ENCODE measurements around the gene INTU.

Gene INTU

GRCh38 chr4:127759228-127759820 lies 126.6 kb downstream of the INTU start:
- Histone ChIP-seq H3K79me2 (ENCODE audit: insufficient read depth, low read length) (no peaks in the 10 kb centered on the region), H3K36me3 (ENCODE audit: low read length) (no peaks in the 10 kb centered on the region), H3K9me2 (replicated peaks; ENCODE audit: insufficient read depth, low read length) (no peaks in the 10 kb centered on the region), H4K20me1 (ENCODE audit: low read depth, low read length) (no peaks in the 10 kb centered on the region), H2AFZ (ENCODE audit: low read depth, low read length, severe bottlenecking) (no peak overlapping the region), H3K9me3 (ENCODE audit: insufficient read depth, low read length) (no peaks in the 10 kb centered on the region), H3K27ac (ENCODE audit: low read depth, low read length) (no peak overlapping the region), H3K27me3 (ENCODE audit: low read length) (no peaks in the 10 kb centered on the region), H3K4me3 (ENCODE audit: insufficient read depth, low read length, poor library complexity, severe bottlenecking) (no peak overlapping the region), H3K4me2 (ENCODE audit: low read depth, low read length, poor library complexity, severe bottlenecking) (no peak overlapping the region), H3K9ac (ENCODE audit: low read length) (no peak overlapping the region), H3F3A (ENCODE audit: insufficient read depth) (no peaks in the 10 kb centered on the region)
- TF ChIP-seq CTCF (IDR thresholded peaks at IDR 0.05; ENCODE audit: insufficient read depth, low read length, poor library complexity, severe bottlenecking) = no peak
- no peak for TF ChIP-seq EZH2phosphoT487 (conservative IDR thresholded peaks at IDR 0.05; ENCODE audit: low read length)

- Histone ChIP-seq H3K9me2 (replicated peaks; ENCODE audit: insufficient read depth, low read length) (no peaks in the 10 kb centered on the region), H3F3A (ENCODE audit: insufficient read depth) (no peaks in the 10 kb centered on the region), H3K79me2 (ENCODE audit: insufficient read depth, low read length) (no peaks in the 10 kb centered on the region), H3K27ac (ENCODE audit: low read depth, low read length) (no peak overlapping the region), H3K36me3 (ENCODE audit: low read length) (no peaks in the 10 kb centered on the region), H2AFZ (ENCODE audit: low read depth, low read length, severe bottlenecking) (no peak overlapping the region), H3K27me3 (ENCODE audit: low read length) (no peaks in the 10 kb centered on the region), H3K9ac (ENCODE audit: low read length) (no peak overlapping the region), H3K4me3 (ENCODE audit: insufficient read depth, low read length, poor library complexity, severe bottlenecking) (no peak overlapping the region), H3K9me3 (ENCODE audit: insufficient read depth, low read length) (no peaks in the 10 kb centered on the region), H4K20me1 (ENCODE audit: low read depth, low read length) (no peaks in the 10 kb centered on the region), H3K4me2 (ENCODE audit: low read depth, low read length, poor library complexity, severe bottlenecking) (no peak overlapping the region)
- TF ChIP-seq EZH2phosphoT487 (conservative IDR thresholded peaks at IDR 0.05; ENCODE audit: low read length) (no peak), CTCF (IDR thresholded peaks at IDR 0.05; ENCODE audit: insufficient read depth, low read length, poor library complexity, severe bottlenecking) (no peak)
Observed at GRCh38 chr4:127759893-127760292, 127.1 kb downstream of the INTU start.

GRCh38 chr4:127771535-127772275 lies 138.9 kb downstream of the INTU start:
- TF ChIP-seq CTCF (IDR thresholded peaks at IDR 0.05; ENCODE audit: insufficient read depth, low read length, poor library complexity, severe bottlenecking) (no peak), EZH2phosphoT487 (conservative IDR thresholded peaks at IDR 0.05; ENCODE audit: low read length) (no peak)
- Histone ChIP-seq H3K4me2 (ENCODE audit: low read depth, low read length, poor library complexity, severe bottlenecking) (no peak overlapping the region), H3K36me3 (ENCODE audit: low read length) (no peaks in the 10 kb centered on the region), H3K79me2 (ENCODE audit: insufficient read depth, low read length) (no peaks in the 10 kb centered on the region), H3K4me3 (ENCODE audit: insufficient read depth, low read length, poor library complexity, severe bottlenecking) (no peak overlapping the region), H3K9me3 (ENCODE audit: insufficient read depth, low read length) (no peaks in the 10 kb centered on the region), H2AFZ (ENCODE audit: low read depth, low read length, severe bottlenecking) (no peak overlapping the region), H4K20me1 (ENCODE audit: low read depth, low read length) (no peaks in the 10 kb centered on the region), H3K9me2 (replicated peaks; ENCODE audit: insufficient read depth, low read length) (no peaks in the 10 kb centered on the region), H3K9ac (ENCODE audit: low read length) (no peak overlapping the region), H3K27ac (ENCODE audit: low read depth, low read length) (no peak overlapping the region), H3F3A (ENCODE audit: insufficient read depth) (no peaks in the 10 kb centered on the region), H3K27me3 (ENCODE audit: low read length) (no peaks in the 10 kb centered on the region)

All from SU-DHL-6 (cell line).